LoVo (cell line): ENCODE results near the gene SSX2.
"Not testable (repeated sequence)": the region's sequence is repeated elsewhere in the genome, so short reads cannot be mapped to it uniquely, and the experiment has no call there.

Experiments used
- DNase-seq: peaks from one replicate; pipeline ENCODE4 v3.0.0-alpha.2; 2016; ENCODE audit warnings: low spot score

Gene SSX2

GRCh38 chrX:52707078-52707477 lies at the start of gene SSX2:
SSX2 (minus strand) TSS chrX:52707178; CDS start chrX:52705749, 1,429 bp downstream.
- DNase-seq, result not testable (repeated sequence)

DNA sequence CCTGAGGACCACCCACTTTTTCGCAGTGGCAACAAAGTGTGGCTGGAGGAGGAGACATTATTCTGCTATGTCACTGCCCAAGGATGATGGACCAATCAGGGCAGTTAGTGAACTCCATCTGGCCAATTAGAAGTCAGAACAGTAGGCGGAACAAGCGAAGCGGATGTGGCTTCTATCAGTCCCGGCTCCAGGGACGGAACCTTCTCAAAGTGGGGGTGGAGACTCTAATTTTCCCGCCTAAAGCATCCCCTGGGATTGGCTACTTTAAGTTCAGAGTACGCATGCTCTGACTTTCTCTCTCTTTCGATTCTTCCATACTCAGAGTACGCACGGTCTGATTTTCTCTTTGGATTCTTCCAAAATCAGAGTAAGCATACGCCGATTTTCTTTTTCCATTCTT lies 44.0 kb upstream of the SSX2 start, which contains the start of gene SSX2B:
SSX2B (plus strand) TSS at position 301 of the 400 bp plus-strand sequence. CDS start 1,429 bp downstream, outside the sequence.
- not testable (repeated sequence) for DNase-seq

- DNase-seq, result not testable (repeated sequence)
Observed at GRCh38 chrX:52692034-52692433, 14.9 kb downstream of the SSX2 start.

DNA sequence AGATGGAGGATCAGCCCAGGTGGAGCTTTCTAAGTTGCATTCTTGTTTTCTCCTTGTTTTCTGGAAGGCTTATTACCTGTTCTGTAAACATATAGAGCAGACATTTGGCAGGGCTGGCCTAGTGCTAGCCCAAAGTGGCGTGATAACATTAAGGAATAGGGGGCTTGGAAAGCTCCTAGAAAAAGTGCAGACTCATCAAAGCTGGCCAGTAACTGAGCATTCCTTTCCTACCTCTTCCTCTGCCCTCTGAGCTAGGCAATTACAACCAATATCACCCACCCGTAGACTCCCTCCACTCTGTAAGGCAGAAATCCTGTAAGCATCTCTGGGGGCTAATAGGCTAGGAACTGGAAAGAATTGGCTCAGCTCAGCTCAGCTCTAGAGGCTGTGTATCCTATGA lies 44.8 kb downstream of the SSX2 start:
- not testable (repeated sequence) for DNase-seq

- DNase-seq, result not testable (repeated sequence)
Observed at GRCh38 chrX:52655475-52655874, 51.5 kb downstream of the SSX2 start.

- not testable (repeated sequence) for DNase-seq
Observed at GRCh38 chrX:52654800-52655199, 52.2 kb downstream of the SSX2 start, which contains the start of gene SSX7. SSX7 (minus strand) TSS chrX:52654900; CDS start chrX:52653472, 1,428 bp downstream.

DNA sequence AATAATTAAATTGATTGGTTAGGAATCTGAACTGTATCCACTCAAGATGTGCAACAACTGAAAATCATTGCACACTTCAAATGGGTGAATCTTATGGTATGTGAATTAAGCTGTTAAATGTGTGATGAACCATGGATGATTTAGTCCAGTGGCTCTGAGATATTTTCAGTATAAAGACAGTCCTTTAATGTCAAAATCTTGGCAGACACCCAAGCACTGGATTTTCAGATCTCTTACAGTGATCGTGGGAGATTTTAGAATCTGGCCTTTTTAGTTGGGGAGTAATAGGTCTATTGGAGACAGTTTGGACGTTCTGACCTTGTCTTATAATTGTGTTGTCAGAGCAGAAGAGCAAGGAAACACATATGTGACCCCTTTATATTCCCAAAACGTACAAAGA lies 56.3 kb downstream of the SSX2 start:
- DNase-seq, result not testable (repeated sequence)

- DNase-seq, result not testable (repeated sequence)
Observed at GRCh38 chrX:52648956-52649355, 58.0 kb downstream of the SSX2 start.
